GM18499 (cell line): Measurements from ENCODE around the gene AMBRA1.

Experiments
- ATAC-seq: cut with Tn5 transposase; IDR thresholded peaks from one replicate; pipeline ENCODE4 v1.9.1; 2021; ENCODE audit warnings: moderate number of reproducible peaks; ENCODE audit not compliant: insufficient read depth, unreplicated experiment

AMBRA1 gene

DNA sequence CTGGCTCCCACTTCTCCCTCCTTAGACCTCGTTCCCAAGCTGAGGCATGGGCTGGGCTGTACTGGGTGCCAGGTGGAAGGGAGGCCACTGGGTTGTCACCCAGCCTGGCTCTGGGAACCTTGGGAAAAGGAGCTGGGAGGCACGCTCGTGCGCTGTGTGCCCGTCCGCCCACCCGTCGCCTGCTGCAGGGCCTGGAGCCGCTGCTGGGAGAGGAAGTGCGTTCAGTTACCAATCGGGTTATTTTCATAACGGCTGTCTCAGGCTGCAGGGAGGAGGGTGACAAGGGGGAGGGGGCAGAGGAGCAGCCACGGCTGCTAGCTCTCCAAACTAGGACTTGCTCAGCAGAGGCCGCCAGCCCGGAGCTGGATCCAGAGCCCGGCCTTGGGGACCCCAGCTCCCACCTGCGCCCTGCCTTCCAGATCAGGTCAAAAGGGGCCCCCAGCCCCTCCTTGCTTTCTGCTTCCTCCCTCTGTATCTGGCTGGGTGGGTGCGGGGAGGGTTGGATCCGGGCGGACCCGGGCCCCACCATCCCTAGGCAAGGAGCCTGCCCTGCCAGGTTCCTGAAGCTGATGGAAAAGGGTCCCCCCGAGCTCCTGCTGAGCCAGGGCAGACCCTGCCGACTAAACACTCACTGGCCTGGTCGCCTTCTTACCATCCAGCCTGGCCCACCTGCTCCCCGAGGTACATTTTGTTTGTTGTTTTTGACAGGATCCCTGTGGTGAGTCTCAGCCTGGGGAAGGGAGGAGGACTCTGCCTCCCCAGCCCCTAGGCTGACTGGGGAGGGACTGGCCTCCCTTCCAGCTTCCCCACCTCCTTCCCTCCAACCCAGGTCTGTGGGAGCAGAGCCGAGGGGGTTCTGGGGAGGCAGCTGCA lies 232.3 kb downstream of the AMBRA1 start:
- ATAC-seq: no peak

- no peak for ATAC-seq
Observed at GRCh38 chr11:46360878-46361277, 232.9 kb downstream of the AMBRA1 start.

GRCh38 chr11:46359953-46360352 lies 233.9 kb downstream of the AMBRA1 start:
- ATAC-seq: no peak

GRCh38 chr11:46357483-46357936 lies 236.3 kb downstream of the AMBRA1 start:
- ATAC-seq: no peak

- no peak for ATAC-seq
Observed at GRCh38 chr11:46356924-46357482, 236.8 kb downstream of the AMBRA1 start.

DNA sequence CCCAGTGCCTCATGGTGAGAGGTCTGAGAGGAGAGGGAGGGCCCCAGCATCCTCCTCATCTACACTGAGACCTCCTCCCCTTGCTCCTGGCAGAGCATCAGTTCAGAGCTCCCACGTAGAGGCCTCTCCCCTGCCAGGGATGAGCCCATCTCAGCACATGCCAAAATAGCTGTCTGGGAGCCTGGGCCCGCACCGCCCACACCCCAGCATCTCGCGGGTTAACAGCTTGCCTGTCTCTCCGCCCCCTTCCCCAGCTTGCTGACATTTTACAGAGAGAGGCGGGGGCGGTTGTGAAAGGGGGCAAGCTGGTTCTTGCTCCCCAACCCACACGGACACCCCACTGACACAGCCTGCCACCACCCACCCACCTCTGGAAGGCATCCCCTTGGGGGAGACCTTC lies 240.1 kb downstream of the AMBRA1 start:
- no peak for ATAC-seq

DNA sequence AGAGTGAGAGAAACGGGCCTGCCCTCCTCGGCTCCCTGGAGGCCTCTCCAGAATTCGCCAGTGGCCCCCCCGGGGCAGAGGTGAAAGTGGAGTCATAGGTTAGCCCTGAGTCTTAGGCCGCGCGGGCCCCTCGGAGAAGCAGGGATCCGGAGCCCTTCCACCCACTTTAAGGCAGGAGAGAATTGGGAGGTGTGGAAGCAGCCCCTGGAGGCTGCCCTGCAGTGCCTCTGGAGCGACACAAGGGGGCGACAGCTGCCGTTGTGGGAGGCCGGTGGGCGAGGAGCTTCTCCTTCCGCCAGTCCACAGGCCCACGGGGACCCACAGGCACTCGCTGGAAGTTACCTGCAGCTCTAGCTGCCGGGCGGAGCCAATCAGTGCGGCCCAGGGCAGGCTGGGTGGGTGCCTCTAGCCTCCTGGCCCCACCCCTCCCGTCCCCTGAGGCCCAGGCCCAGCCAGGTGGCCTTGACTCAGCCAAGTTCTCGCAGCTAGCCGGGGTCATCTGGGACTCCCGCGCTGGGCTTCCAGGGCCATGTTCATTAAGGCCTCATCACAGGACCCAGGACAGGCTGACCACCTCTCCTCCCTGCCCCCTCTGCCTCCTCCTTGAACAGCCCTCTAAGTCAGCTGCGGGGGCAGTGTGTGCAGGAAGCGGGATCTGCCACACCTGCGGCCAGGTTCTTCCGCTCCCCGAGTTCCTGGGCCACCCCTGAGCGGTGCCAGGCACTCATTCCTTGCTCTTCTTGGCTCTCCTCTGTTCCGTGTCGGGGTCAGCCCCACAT lies 241.6 kb downstream of the AMBRA1 start:
- ATAC-seq: no peak

- no peak for ATAC-seq
Observed at GRCh38 chr11:46351606-46352005, 242.2 kb downstream of the AMBRA1 start.

DNA sequence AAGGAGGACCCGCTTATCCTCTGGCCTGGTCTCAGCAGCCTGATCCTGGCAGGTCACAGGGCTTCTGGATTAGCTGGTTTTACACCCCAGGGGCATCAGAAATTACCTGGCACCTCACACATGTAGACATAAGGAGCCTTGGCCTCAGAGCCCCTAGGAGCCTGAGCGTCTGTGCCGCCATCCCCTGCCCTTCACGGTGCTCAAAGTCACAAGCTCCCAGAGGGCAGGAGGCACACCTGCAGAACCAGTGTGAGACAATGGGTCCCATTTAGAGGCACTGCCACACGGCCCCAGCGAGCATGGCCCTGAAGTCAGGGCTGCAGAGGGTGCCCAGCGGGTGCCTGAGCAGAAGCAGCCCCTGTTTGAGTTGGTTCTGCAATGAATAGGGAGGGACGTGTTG lies 242.7 kb downstream of the AMBRA1 start:
- no peak for ATAC-seq

GRCh38 chr11:46350695-46351094 lies 243.1 kb downstream of the AMBRA1 start:
- ATAC-seq: no peak

- ATAC-seq: no peak
Observed at GRCh38 chr11:46348566-46349401, 245.0 kb downstream of the AMBRA1 start.

GRCh38 chr11:46347637-46348311 lies 246.0 kb downstream of the AMBRA1 start:
- ATAC-seq: no peak

DNA sequence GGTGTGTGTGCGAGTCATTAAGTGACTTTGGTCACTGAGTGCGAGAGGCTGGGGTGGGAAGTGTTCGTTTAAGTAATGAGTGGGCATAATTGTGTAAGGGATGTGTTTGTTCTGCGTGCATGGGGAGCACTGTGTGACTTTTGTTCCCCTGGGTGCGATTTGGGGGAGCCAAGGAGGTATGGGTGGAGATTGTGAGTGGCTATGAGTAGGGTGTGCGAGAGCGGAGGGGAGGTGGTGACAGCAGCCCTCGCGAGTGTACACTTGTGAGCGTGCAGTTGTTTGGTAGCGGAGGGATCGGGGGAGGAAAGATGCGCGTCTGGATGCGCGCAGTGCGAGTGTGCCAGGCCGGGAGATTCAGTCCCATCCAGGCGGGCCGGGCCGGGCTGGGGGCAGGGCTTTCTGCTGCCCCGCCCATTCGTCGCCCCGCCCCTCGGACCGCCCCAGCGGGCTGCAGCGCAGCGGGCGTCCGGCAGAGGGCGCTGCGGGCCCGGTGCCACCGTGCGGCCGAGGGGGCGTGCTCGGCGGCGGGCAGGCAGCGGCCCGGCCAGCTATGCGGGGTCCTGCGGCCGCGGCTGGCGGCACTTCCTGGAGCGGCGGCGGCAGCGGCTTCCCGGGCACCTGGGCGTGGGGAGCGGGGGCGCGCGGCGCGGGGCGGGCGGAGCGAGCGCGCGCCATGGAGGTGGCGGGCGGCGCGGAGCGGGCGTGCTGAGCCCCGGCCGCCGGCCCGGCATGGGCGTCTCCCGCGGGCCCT lies 246.8 kb downstream of the AMBRA1 start, which contains the start of gene DGKZ:
Gene DGKZ, plus strand, starts transcription at position 578 of the 751 bp plus-strand sequence. CDS start 197 bp downstream, outside the sequence.
- ATAC-seq: no peak
